H9 (cell line): ENCODE measurements around the gene NPAS3. TPM values are rescaled to one million over a fixed set of nuclear protein-coding genes. Genes with fewer than 3 reads are reported as not detected.

Experiments
- DNase-seq: peaks from one replicate; pipeline ENCODE4 v3.0.0-alpha.2; 2017
- H2AFZ ChIP-seq: one replicate; pipeline ENCODE4 v1.6.1; 2013; ENCODE audit warnings: mild to moderate bottlenecking, low read length, control low read depth, moderate library complexity
- H2AK5ac ChIP-seq: 2 replicates; pipeline ENCODE4 v1.6.1; 2013; ENCODE audit warnings: low read length, control low read depth, mixed read lengths; ENCODE audit not compliant: insufficient read length
- H2BK120ac ChIP-seq: one replicate; pipeline ENCODE4 v1.6.1; 2013; ENCODE audit warnings: low read depth, mild to moderate bottlenecking, low read length, control low read depth, inconsistent platforms; ENCODE audit not compliant: poor library complexity, severe bottlenecking
- H2BK12ac ChIP-seq: 2 replicates; pipeline ENCODE4 v1.6.1; 2013; ENCODE audit warnings: low read length, control low read depth, mixed read lengths, low read depth; ENCODE audit not compliant: insufficient read length
- H2BK15ac ChIP-seq: 2 replicates; pipeline ENCODE4 v1.6.1; 2013; ENCODE audit warnings: low read depth, low read length, control low read depth
- H2BK20ac ChIP-seq: one replicate; pipeline ENCODE4 v1.6.1; 2013; ENCODE audit warnings: low read depth, mild to moderate bottlenecking, low read length, control low read depth, inconsistent platforms; ENCODE audit not compliant: poor library complexity, severe bottlenecking
- H2BK5ac ChIP-seq: 2 replicates; pipeline ENCODE4 v1.6.1; 2013; ENCODE audit warnings: low read length, control low read depth, mixed read lengths; ENCODE audit not compliant: insufficient read length
- H3K14ac ChIP-seq: 2 replicates; pipeline ENCODE4 v1.6.1; 2013; ENCODE audit warnings: low read length, control low read depth; ENCODE audit not compliant: insufficient read depth
- H3K18ac ChIP-seq: 2 replicates; pipeline ENCODE4 v1.6.1; 2013; ENCODE audit warnings: low read depth, mild to moderate bottlenecking, mixed read lengths, low read length, control low read depth; ENCODE audit not compliant: insufficient read length
- H3K23ac ChIP-seq: 2 replicates; pipeline ENCODE4 v1.6.1; 2013; ENCODE audit warnings: low read length, control low read depth, mixed read lengths, low read depth; ENCODE audit not compliant: insufficient read length
- H3K23me2 ChIP-seq: 2 replicates; pipeline ENCODE4 v1.6.1; 2013; ENCODE audit warnings: low read depth, mild to moderate bottlenecking, mixed read lengths, low read length, control low read depth; ENCODE audit not compliant: insufficient read length, poor library complexity, severe bottlenecking
- H3K27ac ChIP-seq: 2 replicates; pipeline ENCODE4 v1.5.1; 2013; ENCODE audit warnings: low read length, control low read depth, mixed read lengths, low read depth; ENCODE audit not compliant: insufficient read length
- H3K27me3 ChIP-seq: 2 replicates; pipeline ENCODE4 v1.6.1; 2013; ENCODE audit warnings: low read length, control low read depth, inconsistent platforms; ENCODE audit not compliant: insufficient read depth
- H3K4ac ChIP-seq: 2 replicates; pipeline ENCODE4 v1.6.1; 2013; ENCODE audit warnings: low read depth, mild to moderate bottlenecking, control low read depth, inconsistent platforms, low read length, moderate library complexity
- H3K4me1 ChIP-seq: 2 replicates; pipeline ENCODE4 v1.6.1; 2013; ENCODE audit warnings: low read length, control low read depth, inconsistent platforms; ENCODE audit not compliant: insufficient read depth
- H3K4me2 ChIP-seq: 2 replicates; pipeline ENCODE4 v1.6.1; 2013; ENCODE audit warnings: low read length, control low read depth, mixed read lengths; ENCODE audit not compliant: insufficient read length, insufficient read depth
- H3K56ac ChIP-seq: 2 replicates; pipeline ENCODE4 v1.6.1; 2013; ENCODE audit warnings: low read depth, mild to moderate bottlenecking, mixed read lengths, low read length, control low read depth; ENCODE audit not compliant: insufficient read length
- H3K79me1 ChIP-seq: 2 replicates; pipeline ENCODE4 v1.6.1; 2013; ENCODE audit warnings: low read depth, mild to moderate bottlenecking, moderate library complexity, low read length, control low read depth, inconsistent platforms; ENCODE audit not compliant: insufficient read depth, poor library complexity, severe bottlenecking
- H3K79me2 ChIP-seq: 2 replicates; pipeline ENCODE4 v1.6.1; 2013; ENCODE audit warnings: low read length, control low read depth, inconsistent platforms; ENCODE audit not compliant: insufficient read depth
- H3K9ac ChIP-seq: 2 replicates; pipeline ENCODE4 v1.6.1; 2013; ENCODE audit warnings: low read length, control low read depth, mixed read lengths; ENCODE audit not compliant: insufficient read length; ENCODE audit errors: extremely low read depth
- H3K9me3 ChIP-seq: one replicate; pipeline ENCODE4 v1.6.1; 2013; ENCODE audit warnings: low read depth, low read length, inconsistent platforms; ENCODE audit not compliant: control insufficient read depth
- H3T11ph ChIP-seq: one replicate; pipeline ENCODE4 v1.6.1; 2013; ENCODE audit warnings: mild to moderate bottlenecking, low read length, control low read depth, inconsistent platforms
- H4K20me1 ChIP-seq: one replicate; pipeline ENCODE4 v1.6.1; 2013; ENCODE audit not compliant: control insufficient read depth, insufficient read length, insufficient read depth
- H4K5ac ChIP-seq: 2 replicates; pipeline ENCODE4 v1.6.1; 2013; ENCODE audit warnings: low read depth, mild to moderate bottlenecking, mixed read lengths, low read length, control low read depth; ENCODE audit not compliant: insufficient read length
- H4K8ac ChIP-seq: replicated peaks from 2 replicates; pipeline ENCODE4 v1.6.1; 2013; ENCODE audit warnings: low read length, control low read depth, mixed read lengths, low read depth; ENCODE audit not compliant: insufficient read length
- H4K91ac ChIP-seq: 2 replicates; pipeline ENCODE4 v1.6.1; 2013; ENCODE audit warnings: low read depth, mild to moderate bottlenecking, moderate library complexity, mixed read lengths, low read length, control low read depth; ENCODE audit not compliant: insufficient read length
- H3K27ac Mint-ChIP-seq, 3 experiments: 2 replicates in 2 of 3; 3 replicates in 1 of 3; pipeline ENCODE4 v1.8.0; 2020 to 2021; ENCODE audit warnings: mixed read lengths in 3 of 3, mild to moderate bottlenecking in 1 of 3, moderate library complexity in 1 of 3
- H3K27me3 Mint-ChIP-seq: 2 replicates; pipeline ENCODE4 v1.8.0; 2021; ENCODE audit warnings: low read depth, mild to moderate bottlenecking, moderate library complexity, mixed read lengths
- H3K36me3 Mint-ChIP-seq, 3 experiments: 2 replicates in 2 of 3; 3 replicates in 1 of 3; pipeline ENCODE4 v1.8.0; 2020 to 2021; ENCODE audit warnings: low read depth in 3 of 3, mixed read lengths in 3 of 3; ENCODE audit not compliant: insufficient read depth in 1 of 3
- H3K4me1 Mint-ChIP-seq, 2 experiments: 2 replicates each; pipeline ENCODE4 v1.8.0; 2020; ENCODE audit warnings: mixed read lengths in 2 of 2
- H3K4me3 Mint-ChIP-seq, 2 experiments: 2 replicates in 1 of 2; 3 replicates in 1 of 2; pipeline ENCODE4 v1.8.0; 2020 to 2021; ENCODE audit warnings: mild to moderate bottlenecking in 2 of 2, mixed read lengths in 2 of 2, moderate library complexity in 1 of 2
- H3K9me3 Mint-ChIP-seq, 2 experiments: 2 replicates in 1 of 2; 3 replicates in 1 of 2; pipeline ENCODE4 v1.8.0; 2020; ENCODE audit warnings: mild to moderate bottlenecking in 2 of 2, mixed read lengths in 2 of 2, moderate library complexity in 1 of 2
- CTCF ChIP-seq: fragments of 200-600 bp; sonication (generic); conservative IDR thresholded peaks from 3 replicates; pipeline ENCODE4 v1.8.0; 2021; ENCODE audit warnings: antibody characterized with exemption, mild to moderate bottlenecking
- WGBS: extraction: QIAGEN DNeasy Blood & Tissue Kit; methylation state at CpG from one replicate; pipeline ENCODE4 v1.1.7; 2013; ENCODE audit warnings: missing lambda C conversion rate, low lambda C conversion rate, mixed read lengths; ENCODE audit not compliant: insufficient read length; ENCODE audit errors: extremely low coverage; 5-methylcytosine and 5-hydroxymethylcytosine counted together
- total RNA-seq: library from RNA; stranded (reverse); gene quantifications from 2 replicates; pipeline ENCODE4 v1.2.1, GENCODE V29; 2021

NPAS3 gene
- total RNA-seq, 1 experiment from 2014 or later = 0.17 TPM

- Histone ChIP-seq H2BK20ac (no peak overlapping the region), H3T11ph (no peak overlapping the region), H4K20me1 (no peaks in the 10 kb centered on the region), H3K4ac (no peak overlapping the region), H3K23me2 (no peaks in the 10 kb centered on the region), H2BK120ac (no peak overlapping the region), H2BK12ac (no peak overlapping the region), H3K56ac (no peak overlapping the region), H2AK5ac (no peak overlapping the region), H3K4me2 (no peak overlapping the region), H4K8ac (no peak overlapping the region), H2AFZ (no peak overlapping the region), H3K9ac (no peak overlapping the region), H2BK15ac (no peak overlapping the region), H3K14ac (no peak overlapping the region), H3K4me1 (no peaks in the 10 kb centered on the region), H3K18ac (no peak overlapping the region), H3K23ac (no peak overlapping the region), H3K27me3 (no peaks in the 10 kb centered on the region), H2BK5ac (no peak overlapping the region), H3K79me1 (no peaks in the 10 kb centered on the region), H3K79me2 (no peaks in the 10 kb centered on the region), H3K27ac (no peak overlapping the region), H4K91ac (no peak overlapping the region), H3K9me3 (no peaks in the 10 kb centered on the region), H4K5ac (no peak overlapping the region)
- DNase-seq = no peak
- no peak for TF ChIP-seq CTCF
- H3K36me3 Mint-ChIP-seq = no peaks in the 10 kb centered on the region
- H3K9me3 Mint-ChIP-seq = no peaks in the 10 kb centered on the region
- no peak overlapping the region for H3K27ac Mint-ChIP-seq
- 0 out of 4 replicates have a peak, but pooled peaks cover 0 to 3% of the 10 kb centered on the region in 2 experiments for H3K4me1 Mint-ChIP-seq
- no CpG with 5 or more reads among the region's 2 CpGs for WGBS
- no peaks in the 10 kb centered on the region for H3K27me3 Mint-ChIP-seq
- no peak overlapping the region for H3K4me3 Mint-ChIP-seq
Observed at GRCh38 chr14:33541171-33541570, 602.5 kb downstream of the NPAS3 start.
